Globus pallidus (tissue), 1 donor: ENCODE measurements around the gene MRPL2.

Experiments
- DNase-seq: peaks from one replicate; pipeline ENCODE4 v3.0.0-alpha.2; 2015; ENCODE audit warnings: low spot score

Gene MRPL2

DNA sequence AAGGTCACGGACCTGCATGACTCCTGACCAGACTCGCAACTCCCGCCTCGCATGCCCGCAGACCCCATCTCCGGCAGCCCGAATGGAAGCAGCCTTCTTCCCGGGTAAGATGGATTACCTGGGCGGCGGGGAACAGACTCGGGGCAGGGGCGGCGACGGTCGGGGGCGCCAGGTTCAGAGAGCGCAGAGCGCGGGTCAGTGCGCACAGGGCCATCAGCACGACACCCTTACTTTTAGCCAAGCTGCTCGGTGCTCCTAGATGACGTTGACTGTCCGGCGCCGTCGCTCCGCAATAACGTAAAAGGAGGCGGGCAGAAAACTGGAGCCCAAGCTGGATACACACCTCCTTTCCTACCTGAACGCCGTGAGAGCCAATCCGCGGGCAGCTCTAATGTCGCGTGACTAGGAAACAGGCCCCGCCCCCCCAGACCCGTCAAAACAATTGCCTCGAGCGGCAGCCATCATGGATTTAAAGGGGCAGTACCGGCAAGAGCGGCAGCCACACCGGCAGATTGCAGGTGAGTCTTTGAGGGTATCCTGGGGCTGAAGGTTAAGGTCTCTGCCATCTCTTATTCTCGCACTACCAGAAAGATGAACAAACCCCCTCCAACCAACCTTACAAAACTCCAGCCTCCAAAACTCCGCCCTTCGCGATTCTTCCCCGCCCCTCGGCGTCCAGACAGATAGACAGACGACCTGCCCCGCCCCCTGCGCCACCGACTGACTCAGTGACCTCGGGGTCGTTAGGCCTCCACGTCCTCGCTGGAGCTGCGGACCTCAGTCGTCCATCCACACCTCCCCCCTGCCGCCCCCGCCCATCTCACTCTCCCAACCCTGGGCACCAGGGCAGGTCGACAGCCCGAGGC lies at the start of gene MRPL2, which contains the start of gene KLC4:
TSS of gene MRPL2 (minus strand) at position 267 of the 866 bp plus-strand sequence. CDS start at position 214, 53 bp downstream.
TSS of gene KLC4 (plus strand) at position 464 of the 866 bp plus-strand sequence. CDS start 1,705 bp downstream, outside the sequence.
- peak; percentile 99 for DNase-seq

GRCh38 chr6:43107344-43108062 lies 48.3 kb upstream of the MRPL2 start:
- DNase-seq: no peak

- DNase-seq: no peak
Measured at GRCh38 chr6:43105538-43106222, 46.4 kb upstream of the MRPL2 start.

DNA sequence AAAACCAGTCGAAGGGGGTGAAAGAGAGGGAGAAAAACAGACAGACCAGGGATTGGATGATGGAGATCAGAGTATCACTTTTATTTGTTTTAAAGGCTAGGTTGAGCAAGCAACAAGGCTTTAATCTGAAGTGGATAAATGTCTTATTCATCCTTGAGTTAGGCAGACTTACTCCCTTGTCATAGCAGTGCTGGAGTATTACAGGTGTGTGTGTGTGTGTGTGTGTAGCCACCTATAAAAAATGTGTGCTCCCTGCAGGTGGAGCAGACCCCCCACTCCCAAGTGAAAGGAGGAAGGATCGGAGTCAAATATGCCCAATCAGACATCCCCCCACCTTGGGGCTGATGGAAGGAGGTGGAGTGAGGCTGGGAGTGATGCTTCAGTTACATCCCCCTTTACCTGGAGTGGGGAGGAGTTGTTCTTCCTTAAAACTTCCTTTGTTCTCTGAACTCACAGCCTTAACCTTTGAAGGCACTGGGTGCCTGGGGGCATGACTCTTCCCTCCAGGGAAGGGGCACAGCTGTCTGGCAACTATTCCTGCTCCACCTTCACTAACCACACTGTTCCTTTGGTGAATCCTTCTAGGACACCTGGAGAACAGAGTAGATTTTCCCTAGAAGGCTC lies 44.1 kb upstream of the MRPL2 start:
- DNase-seq: no peak

DNA sequence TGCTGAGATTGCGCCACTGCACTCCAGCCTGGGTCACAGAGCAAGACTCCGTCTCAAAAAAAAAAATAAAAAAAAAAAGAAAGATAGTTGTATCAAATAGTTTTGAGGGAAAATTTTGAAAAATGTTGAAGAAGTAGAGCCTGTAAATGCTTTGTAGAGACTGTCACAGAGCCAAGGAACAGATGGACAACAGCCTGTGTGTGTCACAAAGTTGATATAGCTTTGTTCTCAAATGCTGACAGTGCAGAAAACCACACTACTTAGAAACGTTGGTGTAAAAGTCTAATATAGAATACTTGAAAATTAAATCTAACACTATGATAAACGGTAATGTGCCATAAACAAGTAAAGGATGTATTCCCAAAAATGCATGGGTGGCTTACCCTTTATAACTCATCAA lies 42.3 kb upstream of the MRPL2 start:
- DNase-seq: no peak

DNA sequence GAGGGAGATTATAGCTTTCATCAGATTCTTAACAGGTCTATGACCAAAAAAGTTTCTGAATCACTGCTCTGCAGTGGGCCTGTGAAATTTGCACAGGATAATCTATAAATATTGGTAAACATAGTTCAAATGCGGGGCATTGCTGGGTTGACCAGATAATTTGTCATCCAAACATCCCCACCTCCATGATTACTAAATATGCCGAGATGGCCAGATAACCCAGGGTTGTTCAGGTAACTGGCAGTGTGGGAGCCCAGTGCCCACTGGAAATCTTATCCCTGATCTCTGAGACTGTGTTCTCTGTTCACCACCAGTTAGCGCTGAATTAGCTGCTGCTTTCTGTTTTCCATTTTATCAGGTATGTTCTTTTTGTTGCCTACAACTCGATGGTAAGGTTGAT lies 38.3 kb upstream of the MRPL2 start:
- DNase-seq: no peak

DNA sequence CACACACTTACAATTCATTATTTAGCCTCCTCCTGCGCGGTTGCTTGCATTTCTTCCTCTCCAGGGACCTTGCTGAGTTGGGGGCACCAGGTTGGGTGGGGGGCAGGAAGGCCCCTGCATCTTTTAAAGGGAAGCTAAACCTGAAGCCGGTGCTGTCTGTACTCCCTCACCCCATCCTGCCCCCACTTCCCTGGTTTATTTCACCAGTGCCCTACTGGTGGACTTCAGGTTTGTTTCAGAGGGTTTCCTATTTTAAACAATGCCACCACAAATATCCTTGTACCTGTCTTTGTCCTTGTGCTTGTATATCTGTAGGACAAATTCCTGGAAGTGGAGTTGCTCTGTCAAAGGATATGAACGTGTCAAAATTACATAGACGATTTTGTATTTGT lies 37.9 kb upstream of the MRPL2 start:
- no peak for DNase-seq

DNA sequence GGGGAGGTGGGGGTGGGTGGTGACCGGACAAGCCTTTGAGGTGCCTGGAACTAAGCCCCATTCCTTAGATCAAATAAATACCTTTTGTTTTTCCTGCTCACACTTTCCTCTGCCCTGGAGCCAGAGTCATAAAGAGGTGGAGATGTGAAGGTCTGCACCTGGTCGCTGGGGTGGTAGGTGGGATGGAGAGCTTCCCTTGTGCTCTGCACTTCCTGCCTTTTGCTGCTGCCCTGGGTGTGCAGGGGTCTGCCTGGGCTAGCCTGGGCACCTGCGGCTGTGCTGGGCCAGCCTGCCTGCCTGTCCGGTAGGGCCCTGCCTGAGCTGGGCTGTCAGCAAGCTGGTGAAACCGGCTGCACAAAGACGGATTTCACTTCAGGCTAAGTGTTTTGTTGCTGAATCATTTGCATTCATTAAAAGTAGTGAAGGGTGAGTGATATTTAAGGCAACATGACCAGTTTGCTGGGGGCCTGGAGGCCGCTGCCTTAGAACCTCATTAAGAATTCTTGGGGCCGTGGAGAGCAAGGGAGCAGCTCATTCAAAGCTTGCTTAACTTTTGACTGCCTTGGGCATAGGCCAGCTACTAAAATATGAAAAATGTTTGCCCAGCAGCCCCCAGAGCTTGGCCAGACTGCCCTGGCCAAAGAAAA lies 37.3 kb upstream of the MRPL2 start:
- no peak for DNase-seq

DNA sequence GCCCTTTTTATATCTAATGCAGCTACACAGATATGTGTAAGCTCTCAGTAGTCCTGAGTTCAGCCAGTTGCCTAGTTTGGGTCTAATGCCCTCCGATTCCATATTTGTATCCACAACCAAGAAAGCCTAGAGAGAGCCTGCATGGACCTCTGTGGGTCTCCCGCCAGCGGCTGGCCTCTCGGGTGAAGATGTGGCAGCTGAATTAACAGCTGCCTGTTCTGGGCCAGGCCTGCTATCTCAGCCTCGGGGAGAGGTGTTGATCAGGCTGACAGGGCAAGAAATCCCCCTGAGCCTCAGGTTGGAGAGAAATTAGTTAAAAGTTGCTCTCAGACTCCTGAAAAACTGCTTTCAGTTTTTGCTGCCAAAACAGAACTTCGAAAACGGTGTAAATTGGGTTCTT lies 36.7 kb upstream of the MRPL2 start:
- no peak for DNase-seq

GRCh38 chr6:43093436-43094289 lies 34.4 kb upstream of the MRPL2 start:
- no peak for DNase-seq

DNA sequence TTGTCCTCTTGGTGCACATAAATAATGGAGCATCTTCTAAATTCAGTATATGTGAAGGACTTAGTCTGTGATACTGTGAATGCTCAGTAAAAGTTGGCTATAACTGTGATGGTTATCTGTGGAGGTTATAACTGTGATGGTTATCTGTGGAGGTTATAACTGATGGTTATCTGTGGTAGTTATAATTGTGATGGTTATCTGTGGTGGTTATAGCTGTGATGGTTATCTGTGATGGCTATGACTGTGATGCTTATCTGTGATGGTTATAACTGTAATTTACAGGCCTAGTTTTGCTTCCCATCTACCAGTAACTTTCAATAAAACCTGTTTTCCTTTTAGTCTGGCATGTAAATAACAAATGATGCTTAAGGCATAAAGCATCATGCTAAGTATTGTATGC lies 33.4 kb upstream of the MRPL2 start:
- DNase-seq: no peak

DNA sequence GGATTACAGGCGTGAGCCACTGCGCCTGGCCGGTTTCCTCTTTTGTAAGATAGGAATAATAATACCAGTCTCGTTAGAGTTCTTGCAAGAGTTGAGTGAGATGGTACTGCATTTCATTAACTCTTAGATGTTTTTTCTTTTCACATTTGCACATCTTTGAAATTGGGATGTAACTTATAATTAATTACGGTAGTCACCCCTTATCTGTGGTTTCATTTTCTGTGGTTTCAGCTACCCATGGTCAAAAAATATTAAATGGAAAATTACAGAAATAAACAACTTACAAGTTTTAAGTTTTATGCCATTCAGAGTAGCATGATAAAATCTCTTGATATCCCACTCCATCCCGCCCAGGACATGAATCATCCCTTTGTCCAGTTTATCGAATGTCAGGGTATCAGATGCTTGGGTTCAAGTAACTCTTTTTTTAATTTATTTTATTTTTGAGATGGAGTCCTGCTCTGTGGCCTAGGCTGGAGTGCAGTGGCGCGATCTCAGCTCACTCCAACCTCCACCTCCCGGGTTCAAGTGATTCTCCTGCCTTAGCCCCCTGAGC lies 32.3 kb upstream of the MRPL2 start:
- no peak for DNase-seq

- DNase-seq: no peak
Measured at GRCh38 chr6:43091020-43091419, 31.8 kb upstream of the MRPL2 start.

GRCh38 chr6:43090559-43090956 lies 31.3 kb upstream of the MRPL2 start:
- DNase-seq: no peak

DNA sequence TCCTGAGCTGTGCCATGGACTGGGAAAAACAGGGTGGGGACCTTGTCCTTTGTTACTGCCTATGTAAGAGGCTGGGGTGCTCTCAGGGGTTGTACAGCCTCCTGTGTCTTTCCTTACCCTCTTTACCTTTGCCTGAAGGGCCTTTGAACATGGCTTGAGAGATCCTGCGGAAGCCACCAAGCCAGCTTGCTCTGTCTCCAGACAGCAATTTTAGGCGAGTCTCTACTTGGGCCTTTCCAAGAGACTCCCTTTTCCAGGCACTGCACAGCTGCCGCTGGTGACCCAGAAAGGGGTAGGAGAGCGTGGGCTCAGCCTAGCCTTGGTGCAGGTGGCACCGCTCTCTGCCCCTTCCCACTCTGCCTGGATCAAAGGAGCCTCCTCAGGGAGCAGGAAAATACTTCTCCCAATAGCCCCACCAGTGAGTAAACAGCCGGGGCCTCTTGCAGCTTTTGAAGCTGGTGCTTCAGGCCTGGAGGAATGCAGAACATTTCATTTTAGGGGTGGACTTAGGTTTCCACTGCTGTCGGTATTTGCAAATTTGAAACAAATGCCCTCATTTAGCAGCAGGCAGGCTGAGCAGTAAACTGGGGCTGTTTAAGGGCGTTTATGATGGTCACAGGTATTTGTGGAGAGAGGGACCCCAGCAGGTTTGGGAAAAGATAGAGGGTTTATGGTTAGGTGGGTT lies 30.8 kb upstream of the MRPL2 start:
- no peak for DNase-seq

- DNase-seq: no peak
Measured at GRCh38 chr6:43089467-43089866, 30.2 kb upstream of the MRPL2 start.

DNA sequence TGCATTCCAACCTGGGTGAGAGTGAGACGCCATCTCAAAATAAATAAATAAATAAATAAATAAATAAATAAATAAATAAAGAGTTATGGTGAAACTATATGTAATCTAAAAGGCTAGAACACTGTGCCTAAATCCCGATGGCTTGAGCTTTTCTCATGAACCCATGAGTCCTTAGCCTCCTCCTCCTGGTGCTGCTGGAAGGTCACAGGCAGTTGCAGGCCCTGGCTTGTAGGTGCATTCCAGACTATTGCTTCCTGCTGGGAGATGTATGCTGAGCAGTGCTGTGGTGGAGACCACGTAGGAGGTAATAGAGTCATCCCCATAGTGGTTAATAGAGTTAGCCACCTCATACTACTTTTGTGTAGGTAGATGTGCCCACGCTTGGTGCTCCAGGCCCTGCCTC lies 29.4 kb upstream of the MRPL2 start:
- no peak for DNase-seq

GRCh38 chr6:43086022-43086658 lies 26.9 kb upstream of the MRPL2 start:
- no peak for DNase-seq
